Mesendoderm (in vitro differentiated cells): ENCODE results near the gene TADA3.

ENCODE experiments used
- DNase-seq: peaks from one replicate; pipeline ENCODE4 v3.0.0; 2013
- H2AK5ac ChIP-seq: 2 replicates; pipeline ENCODE4 v1.6.1; 2013; ENCODE audit warnings: low read length, inconsistent platforms
- H2BK120ac ChIP-seq: 2 replicates; pipeline ENCODE4 v1.6.1; 2013; ENCODE audit warnings: low read depth, mild to moderate bottlenecking, low read length, moderate library complexity, mixed read lengths
- H2BK15ac ChIP-seq: replicated peaks from 2 replicates; pipeline ENCODE4 v1.6.1; 2013; ENCODE audit warnings: low read depth, mild to moderate bottlenecking, moderate library complexity
- H2BK5ac ChIP-seq: 2 replicates; pipeline ENCODE4 v1.6.1; 2013; ENCODE audit warnings: low read length, inconsistent platforms
- H3K18ac ChIP-seq: 2 replicates; pipeline ENCODE4 v1.6.1; 2013; ENCODE audit warnings: mild to moderate bottlenecking, low read length, mixed read lengths
- H3K23ac ChIP-seq: one replicate; pipeline ENCODE4 v1.6.1; 2013; ENCODE audit warnings: low read length
- H3K27ac ChIP-seq: 2 replicates; pipeline ENCODE4 v1.5.1; 2013; ENCODE audit warnings: low read depth, mild to moderate bottlenecking, inconsistent platforms, low read length, moderate library complexity
- H3K27me3 ChIP-seq: 2 replicates; pipeline ENCODE4 v1.6.1; 2013; ENCODE audit warnings: low read length, control low read depth, mild to moderate bottlenecking, inconsistent platforms; ENCODE audit not compliant: insufficient read depth, poor library complexity
- H3K36me3 ChIP-seq: 2 replicates; pipeline ENCODE4 v1.6.1; 2013; ENCODE audit warnings: low read length, inconsistent platforms; ENCODE audit not compliant: control insufficient read depth, insufficient read depth
- H3K4ac ChIP-seq: one replicate; pipeline ENCODE4 v1.6.1; 2013; ENCODE audit warnings: low read depth, mild to moderate bottlenecking, low read length, moderate library complexity
- H3K4me1 ChIP-seq: 2 replicates; pipeline ENCODE4 v1.6.1; 2013; ENCODE audit warnings: low read depth, low read length, inconsistent platforms; ENCODE audit not compliant: control insufficient read depth
- H3K4me2 ChIP-seq: 2 replicates; pipeline ENCODE4 v1.6.1; 2013; ENCODE audit warnings: low read length
- H3K4me3 ChIP-seq: 2 replicates; pipeline ENCODE4 v1.5.1; 2013; ENCODE audit warnings: mild to moderate bottlenecking, low read length
- H3K56ac ChIP-seq: one replicate; pipeline ENCODE4 v1.6.1; 2013; ENCODE audit warnings: low read length
- H3K79me1 ChIP-seq: 2 replicates; pipeline ENCODE4 v1.6.1; 2013; ENCODE audit warnings: low read length, inconsistent platforms
- H3K79me2 ChIP-seq: 2 replicates; pipeline ENCODE4 v1.6.1; 2013; ENCODE audit warnings: mild to moderate bottlenecking, low read length; ENCODE audit not compliant: control insufficient read depth, insufficient read depth
- H3K9ac ChIP-seq: 2 replicates; pipeline ENCODE4 v1.6.1; 2013; ENCODE audit warnings: low read length, inconsistent platforms
- H4K5ac ChIP-seq: one replicate; pipeline ENCODE4 v1.6.1; 2013; ENCODE audit warnings: low read length
- H4K8ac ChIP-seq: one replicate; pipeline ENCODE4 v1.6.1; 2013; ENCODE audit warnings: low read depth, mild to moderate bottlenecking, control low read depth, low read length, moderate library complexity
- WGBS: extraction: QIAGEN DNeasy Blood & Tissue Kit; methylation state at CpG from one replicate; pipeline ENCODE4 v1.1.7; 2013; ENCODE audit warnings: low lambda C conversion rate, missing lambda C conversion rate; ENCODE audit not compliant: insufficient coverage; ENCODE audit errors: extremely low coverage; 5-methylcytosine and 5-hydroxymethylcytosine counted together

Gene TADA3

GRCh38 chr3:9749296-9749644 is 43.0 kb downstream of the TADA3 start:
- Histone ChIP-seq H3K27ac (peak overlapping the region; percentile 89), H2AK5ac (no peak overlapping the region), H4K5ac (no peak overlapping the region), H2BK15ac (no peak overlapping the region), H3K23ac (peak overlapping the region; percentile 74), H3K9ac (peak overlapping the region; percentile 92), H3K56ac (peak overlapping the region; percentile 92), H3K4ac (peak overlapping the region; percentile 73), H3K4me2 (peak overlapping the region; percentile 87), H3K36me3 (peaks cover 15% of the 10 kb centered on the region), H3K79me1 (peaks cover 6% of the 10 kb centered on the region), H3K4me3 (peak overlapping the region; percentile 66), H2BK120ac (no peak overlapping the region), H4K8ac (no peak overlapping the region), H2BK5ac (peak overlapping the region; percentile 58), H3K4me1 (peaks cover 4% of the 10 kb centered on the region), H3K79me2 (peaks cover 2% of the 10 kb centered on the region), H3K27me3 (no peaks in the 10 kb centered on the region), H3K18ac (no peak overlapping the region)
- WGBS: no CpG with 5 or more reads among the region's 19 CpGs
- DNase-seq: no peak

- WGBS: no CpG with 5 or more reads among the region's 2 CpGs
- Histone ChIP-seq H2BK15ac (no peak overlapping the region), H3K4me1 (peaks cover 4% of the 10 kb centered on the region), H3K27me3 (no peaks in the 10 kb centered on the region), H2AK5ac (no peak overlapping the region), H4K8ac (no peak overlapping the region), H2BK5ac (no peak overlapping the region), H3K23ac (no peak overlapping the region), H3K18ac (no peak overlapping the region), H3K9ac (no peak overlapping the region), H3K79me2 (peaks cover 2% of the 10 kb centered on the region), H3K79me1 (peaks cover 6% of the 10 kb centered on the region), H3K56ac (no peak overlapping the region), H2BK120ac (no peak overlapping the region), H3K36me3 (peaks cover 21% of the 10 kb centered on the region), H4K5ac (no peak overlapping the region), H3K4me3 (no peak overlapping the region), H3K4ac (no peak overlapping the region), H3K4me2 (no peak overlapping the region), H3K27ac (no peak overlapping the region)
- DNase-seq: no peak
Observed at GRCh38 chr3:9748031-9748430, 44.2 kb downstream of the TADA3 start.

- H3K27ac ChIP-seq: no peak overlapping the region
- H3K79me1 ChIP-seq: peaks cover 6% of the 10 kb centered on the region
- peaks cover 4% of the 10 kb centered on the region for H3K4me1 ChIP-seq
- H3K27me3 ChIP-seq: no peaks in the 10 kb centered on the region
- H4K5ac ChIP-seq: no peak overlapping the region
- H3K4me3 ChIP-seq: no peak overlapping the region
- peaks cover 2% of the 10 kb centered on the region for H3K79me2 ChIP-seq
- peaks cover 26% of the 10 kb centered on the region for H3K36me3 ChIP-seq
- no peak overlapping the region for H2AK5ac ChIP-seq
- no peak overlapping the region for H3K4me2 ChIP-seq
- no peak overlapping the region for H3K18ac ChIP-seq
- no peak overlapping the region for H2BK5ac ChIP-seq
- no peak overlapping the region for H2BK15ac ChIP-seq
- WGBS: no CpG with 5 or more reads among the region's 8 CpGs
- DNase-seq: no peak
- H3K23ac ChIP-seq: no peak overlapping the region
- H3K9ac ChIP-seq: no peak overlapping the region
- no peak overlapping the region for H4K8ac ChIP-seq
- H2BK120ac ChIP-seq: no peak overlapping the region
- no peak overlapping the region for H3K56ac ChIP-seq
- H3K4ac ChIP-seq: no peak overlapping the region
Observed at GRCh38 chr3:9747267-9747666, 45.0 kb downstream of the TADA3 start.

GRCh38 chr3:9746330-9746729 is 45.9 kb downstream of the TADA3 start:
- peaks cover 5% of the 10 kb centered on the region for H3K79me1 ChIP-seq
- no peak overlapping the region for H4K8ac ChIP-seq
- H3K56ac ChIP-seq: no peak overlapping the region
- H3K9ac ChIP-seq: no peak overlapping the region
- H3K23ac ChIP-seq: no peak overlapping the region
- no peak overlapping the region for H2BK120ac ChIP-seq
- no peak overlapping the region for H3K4me3 ChIP-seq
- no peaks in the 10 kb centered on the region for H3K27me3 ChIP-seq
- WGBS: no CpG with 5 or more reads among the region's 5 CpGs
- DNase-seq: no peak
- H3K79me2 ChIP-seq: peaks cover 2% of the 10 kb centered on the region
- H2BK5ac ChIP-seq: no peak overlapping the region
- peaks cover 4% of the 10 kb centered on the region for H3K4me1 ChIP-seq
- H3K4me2 ChIP-seq: no peak overlapping the region
- H3K18ac ChIP-seq: no peak overlapping the region
- no peak overlapping the region for H2BK15ac ChIP-seq
- H2AK5ac ChIP-seq: no peak overlapping the region
- H3K4ac ChIP-seq: no peak overlapping the region
- H3K36me3 ChIP-seq: peaks cover 31% of the 10 kb centered on the region
- H3K27ac ChIP-seq: no peak overlapping the region
- no peak overlapping the region for H4K5ac ChIP-seq

- no peak overlapping the region for H2BK120ac ChIP-seq
- no CpG with 5 or more reads among the region's 12 CpGs for WGBS
- H2BK15ac ChIP-seq: no peak overlapping the region
- H4K8ac ChIP-seq: no peak overlapping the region
- H3K79me1 ChIP-seq: peaks cover 2% of the 10 kb centered on the region
- no peak overlapping the region for H3K4ac ChIP-seq
- no peak overlapping the region for H2AK5ac ChIP-seq
- H3K56ac ChIP-seq: no peak overlapping the region
- no peak overlapping the region for H3K9ac ChIP-seq
- no peak overlapping the region for H3K27ac ChIP-seq
- H3K79me2 ChIP-seq: no peaks in the 10 kb centered on the region
- no peak overlapping the region for H3K18ac ChIP-seq
- no peak for DNase-seq
- H3K36me3 ChIP-seq: peaks cover 33% of the 10 kb centered on the region
- no peaks in the 10 kb centered on the region for H3K4me1 ChIP-seq
- H3K4me3 ChIP-seq: no peak overlapping the region
- H2BK5ac ChIP-seq: no peak overlapping the region
- no peaks in the 10 kb centered on the region for H3K27me3 ChIP-seq
- no peak overlapping the region for H3K4me2 ChIP-seq
- H4K5ac ChIP-seq: no peak overlapping the region
- H3K23ac ChIP-seq: no peak overlapping the region
Observed at GRCh38 chr3:9745521-9745920, 46.8 kb downstream of the TADA3 start.

GRCh38 chr3:9744162-9744561 is 48.1 kb downstream of the TADA3 start:
- no peaks in the 10 kb centered on the region for H3K79me2 ChIP-seq
- H2BK15ac ChIP-seq: no peak overlapping the region
- peaks cover 39% of the 10 kb centered on the region for H3K36me3 ChIP-seq
- H3K4ac ChIP-seq: no peak overlapping the region
- WGBS: no CpG with 5 or more reads among the region's 13 CpGs
- no peak overlapping the region for H3K4me3 ChIP-seq
- no peak overlapping the region for H3K9ac ChIP-seq
- no peaks in the 10 kb centered on the region for H3K27me3 ChIP-seq
- H4K5ac ChIP-seq: no peak overlapping the region
- DNase-seq: no peak
- no peak overlapping the region for H2BK120ac ChIP-seq
- no peak overlapping the region for H3K27ac ChIP-seq
- H4K8ac ChIP-seq: no peak overlapping the region
- no peak overlapping the region for H2AK5ac ChIP-seq
- no peaks in the 10 kb centered on the region for H3K79me1 ChIP-seq
- H3K4me1 ChIP-seq: no peaks in the 10 kb centered on the region
- no peak overlapping the region for H2BK5ac ChIP-seq
- H3K18ac ChIP-seq: no peak overlapping the region
- H3K4me2 ChIP-seq: no peak overlapping the region
- no peak overlapping the region for H3K56ac ChIP-seq
- no peak overlapping the region for H3K23ac ChIP-seq
